GM21723 (cell line): ENCODE measurements around the gene LRRC71.

ENCODE experiments used
- ATAC-seq: cut with Tn5 transposase; IDR thresholded peaks from one replicate; pipeline ENCODE4 v1.9.1; 2021; ENCODE audit warnings: mild to moderate bottlenecking, moderate library complexity; ENCODE audit not compliant: unreplicated experiment

LRRC71 gene

GRCh38 chr1:156905176-156905575, 15.3 kb upstream of the LRRC71 start:
- no peak for ATAC-seq

GRCh38 chr1:156905651-156906050, 14.8 kb upstream of the LRRC71 start:
- ATAC-seq, result no peak

- no peak for ATAC-seq
These were observed 14.1 kb upstream of the LRRC71 start for GRCh38 chr1:156906206-156906906.

- ATAC-seq, result no peak
These were observed 11.9 kb upstream of the LRRC71 start for GRCh38 chr1:156908541-156908940.

GRCh38 chr1:156908955-156909354, 11.5 kb upstream of the LRRC71 start:
- no peak for ATAC-seq

GRCh38 chr1:156909671-156910070, 10.8 kb upstream of the LRRC71 start:
- ATAC-seq, result no peak

- ATAC-seq, result no peak
These were observed 10.1 kb upstream of the LRRC71 start for GRCh38 chr1:156910309-156910782.

GRCh38 chr1:156911577-156912298, 8.7 kb upstream of the LRRC71 start:
- ATAC-seq, result no peak

- ATAC-seq, result no peak
These were observed 8.1 kb upstream of the LRRC71 start for GRCh38 chr1:156912310-156912709.

- ATAC-seq, result no peak
These were observed 7.3 kb upstream of the LRRC71 start for GRCh38 chr1:156912861-156913808.

- ATAC-seq, result no peak
These were observed 6.5 kb upstream of the LRRC71 start for GRCh38 chr1:156913809-156914387.

- ATAC-seq, result no peak
These were observed 6.0 kb upstream of the LRRC71 start for GRCh38 chr1:156914440-156914856.

GRCh38 chr1:156921053-156921529, 659 bp downstream of the LRRC71 start:
- ATAC-seq, result no peak

GRCh38 chr1:156922986-156923669, 2.7 kb downstream of the LRRC71 start:
- no peak for ATAC-seq

- ATAC-seq, result no peak
These were observed 3.4 kb downstream of the LRRC71 start for GRCh38 chr1:156923670-156924477.

- no peak for ATAC-seq
These were observed 4.2 kb downstream of the LRRC71 start for GRCh38 chr1:156924478-156925153.

GRCh38 chr1:156925154-156926010, 5.0 kb downstream of the LRRC71 start:
- no peak for ATAC-seq

- no peak for ATAC-seq
These were observed 5.7 kb downstream of the LRRC71 start for GRCh38 chr1:156926175-156926574.
